IMR-90 (cell line): ENCODE measurements around the gene REXO1. TPM values are rescaled to one million over a fixed set of nuclear protein-coding genes. Genes with fewer than 3 reads are reported as not detected.

Experiments
- ATAC-seq: fragments of 200-7000 bp; cut with Tn5 transposase; 2 replicates; pipeline ENCODE4 v1.9.1; 2020; ENCODE audit warnings: low read depth, mild to moderate bottlenecking, moderate library complexity
- BruUV-seq: library from RNA; stranded (reverse); fragments of 400-500 nt; replicated peaks from 2 replicates; lab custom pipeline; 2021; lab: Mats Ljungman, UMichigan
- CTCF ChIA-PET: fragments of 300-600 bp; formaldehyde crosslinking; extraction: SDS; loops from one replicate; lab custom pipeline; 2021; ENCODE audit warnings: antibody characterized with exemption; lab: Yijun Ruan, JAX
- POLR2A ChIA-PET: fragments of 300-600 bp; sonication (Branson Sonifier 250); formaldehyde crosslinking; loops from one replicate; lab custom pipeline; 2022; ENCODE audit warnings: antibody characterized with exemption; ENCODE audit not compliant: unreplicated experiment; lab: Charles Lee
- DNase-seq: peaks from one replicate; pipeline ENCODE4 v3.0.0; 2013
- H2AFZ ChIP-seq: replicated peaks from 2 replicates; pipeline ENCODE3; 2013; ENCODE audit warnings: low read length, mild to moderate bottlenecking; ENCODE audit not compliant: poor library complexity
- H2AK5ac ChIP-seq: 2 replicates; pipeline ENCODE4 v1.6.1; 2013; ENCODE audit warnings: low read depth, low read length, inconsistent platforms
- H2AK9ac ChIP-seq: replicated peaks from 2 replicates; pipeline ENCODE3; 2013; ENCODE audit warnings: mild to moderate bottlenecking, low read depth, low read length, moderate library complexity; ENCODE audit not compliant: poor library complexity
- H2BK120ac ChIP-seq: 2 replicates; pipeline ENCODE4 v1.6.1; 2013; ENCODE audit warnings: low read depth, low read length, inconsistent platforms
- H2BK15ac ChIP-seq: 3 replicates; pipeline ENCODE4 v1.6.1; 2013; ENCODE audit warnings: low read depth, low read length, inconsistent platforms
- H2BK20ac ChIP-seq: 2 replicates; pipeline ENCODE4 v1.6.1; 2013; ENCODE audit warnings: low read depth, mild to moderate bottlenecking, inconsistent platforms, low read length, moderate library complexity
- H2BK5ac ChIP-seq: 2 replicates; pipeline ENCODE4 v1.6.1; 2013; ENCODE audit warnings: mild to moderate bottlenecking, low read depth, low read length, inconsistent platforms; ENCODE audit not compliant: poor library complexity, severe bottlenecking
- H3K14ac ChIP-seq: replicated peaks from 2 replicates; pipeline ENCODE4 v1.6.1; 2013; ENCODE audit warnings: low read depth, low read length, inconsistent platforms
- H3K18ac ChIP-seq: 2 replicates; pipeline ENCODE4 v1.6.1; 2013; ENCODE audit warnings: low read depth, low read length, control low read depth
- H3K23ac ChIP-seq: 2 replicates; pipeline ENCODE4 v1.6.1; 2013; ENCODE audit warnings: low read depth, low read length, inconsistent platforms
- H3K27ac ChIP-seq: 2 replicates; pipeline ENCODE4 v1.5.1; 2013; ENCODE audit warnings: mild to moderate bottlenecking, control low read depth, low read length; ENCODE audit not compliant: insufficient read depth
- H3K27me3 ChIP-seq: 2 replicates; pipeline ENCODE4 v1.6.1; 2013; ENCODE audit warnings: low read length; ENCODE audit not compliant: control insufficient read depth, insufficient read depth
- H3K36me3 ChIP-seq: 2 replicates; pipeline ENCODE4 v1.6.1; 2013; ENCODE audit warnings: low read length, mixed read lengths; ENCODE audit not compliant: control insufficient read depth, insufficient read depth
- H3K4ac ChIP-seq: 2 replicates; pipeline ENCODE4 v1.6.1; 2013; ENCODE audit warnings: low read depth, low read length, inconsistent platforms
- H3K4me1 ChIP-seq: 2 replicates; pipeline ENCODE4 v1.6.1; 2013; ENCODE audit warnings: low read length, mixed read lengths; ENCODE audit not compliant: control insufficient read depth, insufficient read depth
- H3K4me2 ChIP-seq: 2 replicates; pipeline ENCODE4 v1.6.1; 2013; ENCODE audit warnings: low read depth, mild to moderate bottlenecking, control low read depth, low read length, moderate library complexity
- H3K4me3 ChIP-seq: 2 replicates; pipeline ENCODE4 v1.5.1; 2013; ENCODE audit warnings: low read depth, mild to moderate bottlenecking, control low read depth, low read length, moderate library complexity; ENCODE audit not compliant: insufficient read depth
- H3K56ac ChIP-seq: 2 replicates; pipeline ENCODE4 v1.6.1; 2013; ENCODE audit warnings: low read length, inconsistent platforms; ENCODE audit not compliant: insufficient read depth; ENCODE audit errors: extremely low read depth
- H3K79me1 ChIP-seq, 2 experiments: 2 replicates each; pipeline ENCODE4 v1.6.1; 2013; ENCODE audit warnings: low read length in 2 of 2, inconsistent platforms in 1 of 2, low read depth in 1 of 2
- H3K9ac ChIP-seq: 2 replicates; pipeline ENCODE4 v1.6.1; 2013; ENCODE audit warnings: low read depth, low read length, control low read depth
- H3K9me1 ChIP-seq: 2 replicates; pipeline ENCODE4 v1.6.1; 2013; ENCODE audit warnings: low read length, inconsistent platforms; ENCODE audit not compliant: insufficient read depth
- H3K9me3 ChIP-seq: 2 replicates; pipeline ENCODE4 v1.6.1; 2013; ENCODE audit warnings: low read length; ENCODE audit not compliant: control insufficient read depth, insufficient read depth
- H4K20me1 ChIP-seq: 2 replicates; pipeline ENCODE4 v1.6.1; 2013; ENCODE audit warnings: low read length, inconsistent platforms; ENCODE audit not compliant: insufficient read depth
- H4K5ac ChIP-seq: 2 replicates; pipeline ENCODE4 v1.6.1; 2013; ENCODE audit warnings: mild to moderate bottlenecking, low read depth, low read length, control low read depth
- H4K8ac ChIP-seq, 2 experiments: 2 replicates each; pipeline ENCODE4 v1.6.1; 2013; ENCODE audit warnings: low read depth in 2 of 2, low read length in 2 of 2, control low read depth in 1 of 2, inconsistent platforms in 1 of 2
- H4K91ac ChIP-seq: 2 replicates; pipeline ENCODE4 v1.6.1; 2013; ENCODE audit warnings: low read depth, low read length, inconsistent platforms; ENCODE audit not compliant: insufficient read depth
- CEBPB ChIP-seq: IDR thresholded peaks from 2 replicates; pipeline ENCODE4 v1.6.1; 2012; ENCODE audit warnings: low read depth, low read length, improper control_type of control experiment
- FOS ChIP-seq: fragments of 150-350 bp; IDR thresholded peaks from 2 replicates; pipeline ENCODE4 v1.6.1; 2016; ENCODE audit warnings: low read depth, low read length
- MAFK ChIP-seq: IDR thresholded peaks from 2 replicates; pipeline ENCODE4 v1.6.1; 2012; ENCODE audit warnings: low read depth, low read length, improper control_type of control experiment
- POLR2A ChIP-seq: IDR thresholded peaks from 2 replicates; pipeline ENCODE4 v1.6.1; 2012; ENCODE audit warnings: mild to moderate bottlenecking, low read depth, low read length
- RAD21 ChIP-seq: IDR thresholded peaks from 2 replicates; pipeline ENCODE4 v1.6.1; 2012; ENCODE audit warnings: low read length, improper control_type of control experiment
- WGBS, 2 experiments: methylation state at CpG; one replicate each; pipeline versions ENCODE4 v1.1.5 to v1.1.7; 2013; ENCODE audit warnings: missing lambda C conversion rate in 2 of 2; ENCODE audit not compliant: insufficient read length in 1 of 2; ENCODE audit errors: extremely low coverage in 2 of 2; 5-methylcytosine and 5-hydroxymethylcytosine counted together
- dilution Hi-C: fragments of 300-500 bp; cut with HindIII; formaldehyde crosslinking; loops from one replicate; pipeline ENCODE4 v1.14.3; 2018; ENCODE audit warnings: low sequenced_read_pairs; ENCODE audit not compliant: unreplicated experiment
- in situ Hi-C: fragments of 300-500 bp; cut with MboI; formaldehyde crosslinking; loops from 3 replicates; pipeline ENCODE4 v1.14.3; 2019; ENCODE audit warnings: low sequenced_read_pairs, inconsistent platforms, mixed read lengths
- intact Hi-C: fragments of 100-400 bp; cut with micrococcal nuclease; formaldehyde crosslinking; loops from 2 replicates; pipeline ENCODE4 v1.10.0; 2022
- polyA plus RNA-seq, 3 experiments: library from polyadenylated mRNA; depleted of rRNA; stranded (reverse); fragments of >200 nt; gene quantifications; 2 replicates each; pipeline ENCODE4 v1.2.3, GENCODE V29; 2012; ENCODE audit warnings: low replicate concordance in 1 of 3
- total RNA-seq: library from RNA; depleted of rRNA; stranded (reverse); fragments of >200 nt; gene quantifications from 2 replicates; pipeline ENCODE4 v1.2.3, GENCODE V29; 2012
- TF ChIP-seq, protein P1 (sequence below): fragments of 150-350 bp; IDR thresholded peaks from 2 replicates; pipeline ENCODE4 v1.6.1; 2017; ENCODE audit warnings: mild to moderate bottlenecking, antibody characterized with exemption, low read length, low read depth

The REXO1 gene
- total and polyA plus RNA-seq, 2 of the 4 experiments (the other 2 are of a cell fraction): 1.4 to 63.7 TPM

DNA sequence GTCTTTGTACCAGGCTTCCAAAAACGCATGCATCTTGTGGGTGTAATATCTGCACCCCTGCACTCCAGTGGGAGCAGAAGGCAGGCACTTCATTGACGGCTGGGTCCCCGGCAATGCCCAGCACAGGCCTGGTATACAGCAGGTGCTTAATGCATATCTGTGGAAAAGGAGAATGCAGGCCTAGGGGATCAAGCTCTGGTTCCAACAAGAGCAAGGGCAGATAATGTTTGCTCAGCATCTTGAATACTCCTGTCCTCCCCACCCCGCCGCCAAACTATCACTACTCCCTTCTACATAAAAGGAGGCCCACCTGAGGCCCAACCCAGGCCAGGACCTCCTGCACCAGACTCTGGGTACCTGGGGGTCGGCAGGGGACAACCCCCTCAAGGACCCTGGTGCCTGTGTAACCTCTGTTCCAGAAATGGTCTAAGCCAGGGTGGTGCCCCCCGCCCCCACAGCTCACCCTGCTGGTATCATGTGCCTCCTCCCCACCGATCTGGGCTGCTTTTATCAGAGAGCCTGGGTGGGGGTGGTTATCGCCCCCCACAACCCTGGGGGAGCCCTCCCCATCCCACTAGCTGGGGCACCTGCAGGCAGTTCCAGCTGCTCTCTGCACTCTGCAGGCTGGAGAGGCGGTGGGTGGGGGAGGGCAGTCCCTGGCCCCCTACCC lies 10.3 kb upstream of the REXO1 start:
- Histone ChIP-seq H2BK20ac (no peak overlapping the region), H3K4me2 (no peak overlapping the region), H2BK120ac (no peak overlapping the region), H3K9me1 (peaks cover 7% of the 10 kb centered on the region; the same call in 1 of the 2 replicates), H3K4me1 (peaks cover 56% of the 10 kb centered on the region), H3K14ac (no peak overlapping the region), H3K27me3 (no peaks in the 10 kb centered on the region), H3K18ac (no peak overlapping the region), H3K79me1 (peaks cover 8 to 81% of the 10 kb centered on the region in 2 experiments; a peak in 3 of 4 replicates), H4K5ac (no peak overlapping the region), H3K36me3 (no peaks in the 10 kb centered on the region), H2AFZ (no peak overlapping the region), H3K9ac (no peak overlapping the region), H4K20me1 (peaks cover 79% of the 10 kb centered on the region), H3K27ac (no peak overlapping the region), H2BK15ac (no peak overlapping the region), H2AK9ac (no peak overlapping the region), H4K91ac (no peak overlapping the region), H3K4ac (no peak overlapping the region; the same call in 1 of the 2 replicates), H3K9me3 (no peaks in the 10 kb centered on the region), H2BK5ac (no peak overlapping the region), H4K8ac (no peak overlapping the region), H3K23ac (0 out of 2 replicates have a peak overlapping the region, but pooled peaks have one; percentile 4), H3K4me3 (no peak overlapping the region), H3K56ac (no peak overlapping the region), H2AK5ac (no peak overlapping the region)
- ATAC-seq (no peak), DNase-seq (no peak)
- ChIA-PET POLR2A (no interaction called here), CTCF (no interaction called here)
- in situ Hi-C loops (no loop called here), intact Hi-C loops (no loop called here), dilution Hi-C loops (no loop called here)
- TF ChIP-seq MAFK: no peak
- TF ChIP-seq FOS: no peak
- TF ChIP-seq, protein P1, sequence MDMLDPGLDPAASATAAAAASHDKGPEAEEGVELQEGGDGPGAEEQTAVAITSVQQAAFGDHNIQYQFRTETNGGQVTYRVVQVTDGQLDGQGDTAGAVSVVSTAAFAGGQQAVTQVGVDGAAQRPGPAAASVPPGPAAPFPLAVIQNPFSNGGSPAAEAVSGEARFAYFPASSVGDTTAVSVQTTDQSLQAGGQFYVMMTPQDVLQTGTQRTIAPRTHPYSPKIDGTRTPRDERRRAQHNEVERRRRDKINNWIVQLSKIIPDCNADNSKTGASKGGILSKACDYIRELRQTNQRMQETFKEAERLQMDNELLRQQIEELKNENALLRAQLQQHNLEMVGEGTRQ: no peak
- TF ChIP-seq POLR2A: no peak
- TF ChIP-seq CEBPB: no peak
- no peak for TF ChIP-seq RAD21
- no TSS peak for BruUV-seq
- WGBS, 2 experiments: 80% methylated on average over 1 of the region's 10 CpGs; no CpG with 5 or more reads in 1 of the 2 experiments
